ENCODE results near the gene PPCDC.

The PPCDC gene

GRCh38 chr15:75095594-75095993 lies 72.2 kb downstream of the PPCDC start:
- no peak overlapping the region for H3K4me3 Mint-ChIP-seq

GRCh38 chr15:75097939-75098338 lies 74.5 kb downstream of the PPCDC start:
- no peak overlapping the region for H3K4me3 Mint-ChIP-seq
- no peaks in the 10 kb centered on the region for H3K4me1 Mint-ChIP-seq
- H3K27ac Mint-ChIP-seq = no peak overlapping the region
- no peaks in the 10 kb centered on the region for H3K9me3 Mint-ChIP-seq
- H3K36me3 Mint-ChIP-seq = no peaks in the 10 kb centered on the region
- H3K27me3 Mint-ChIP-seq = no peaks in the 10 kb centered on the region

More at GRCh38 chr15:75095594-75095993, 72.2 kb downstream of the PPCDC start:
- Mint-ChIP-seq H3K4me1 (no peaks in the 10 kb centered on the region), H3K27me3 (no peaks in the 10 kb centered on the region), H3K36me3 (no peaks in the 10 kb centered on the region), H3K27ac (no peak overlapping the region), H3K9me3 (no peaks in the 10 kb centered on the region)

DNA sequence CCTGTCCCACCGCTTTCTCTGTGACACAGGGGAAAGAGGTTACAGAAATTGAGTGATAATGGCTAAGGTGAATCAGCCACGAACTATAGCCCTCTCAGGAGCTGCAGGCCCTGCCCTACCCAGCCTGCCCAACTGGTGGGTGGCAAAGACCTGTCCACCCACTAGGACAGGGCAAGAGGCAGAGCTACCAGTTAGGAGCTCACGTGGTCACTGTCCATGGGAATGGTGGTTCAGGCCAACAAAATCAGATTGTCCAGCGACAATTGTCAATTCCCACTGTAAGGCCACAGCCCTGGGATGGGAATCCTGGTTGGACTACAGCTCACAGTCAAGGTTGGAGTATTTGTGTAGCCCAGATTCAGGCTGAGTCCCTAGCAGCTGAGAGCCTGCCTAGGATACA lies 75.0 kb downstream of the PPCDC start:
- no peaks in the 10 kb centered on the region for H3K36me3 Mint-ChIP-seq
- no peak overlapping the region for H3K27ac Mint-ChIP-seq
- no peak overlapping the region for H3K4me3 Mint-ChIP-seq
- no peaks in the 10 kb centered on the region for H3K4me1 Mint-ChIP-seq
- H3K27me3 Mint-ChIP-seq = no peaks in the 10 kb centered on the region
- H3K9me3 Mint-ChIP-seq = no peaks in the 10 kb centered on the region

All from activated naive CD4-positive, alpha-beta T cell treated with anti-CD3 and anti-CD28 coated beads, Interleukin-2, amount 50 U/mL, for 24 hours (primary cell).